SU-DHL-6 (cell line): Measurements from ENCODE around the gene GALNT11.

Experiments used
- H2AFZ ChIP-seq: fragments of 200-600 bp; sonication (generic); 2 replicates; pipeline ENCODE4 v1.6.1; 2014; ENCODE audit warnings: low read depth, mild to moderate bottlenecking, moderate library complexity, mixed read lengths, antibody characterized with exemption, low read length; ENCODE audit not compliant: severe bottlenecking
- H3F3A ChIP-seq: fragments of 200-600 bp; shearing (Covaris generic); 2 replicates; pipeline ENCODE4 v1.6.0; 2016; ENCODE audit warnings: antibody characterized with exemption, mild to moderate bottlenecking; ENCODE audit not compliant: insufficient read depth
- H3K27ac ChIP-seq: fragments of 200-600 bp; sonication (generic); 2 replicates; pipeline ENCODE4 v1.5.1; 2016; ENCODE audit warnings: low read depth, mild to moderate bottlenecking, low read length, moderate library complexity, mixed read lengths
- H3K27me3 ChIP-seq: fragments of 200-600 bp; sonication (generic), shearing (Covaris generic); 2 replicates; pipeline ENCODE4 v1.6.0; 2014; ENCODE audit warnings: mild to moderate bottlenecking, low read length
- H3K36me3 ChIP-seq: fragments of 200-600 bp; sonication (generic); 2 replicates; pipeline ENCODE4 v1.6.1; 2014; ENCODE audit warnings: mild to moderate bottlenecking, low read length, mixed read lengths
- H3K4me2 ChIP-seq: fragments of 300-600, 200-600 bp; shearing (Covaris generic), sonication (generic); 2 replicates; pipeline ENCODE4 v1.6.0; 2014; ENCODE audit warnings: low read length, low read depth, mild to moderate bottlenecking; ENCODE audit not compliant: poor library complexity, severe bottlenecking
- H3K4me3 ChIP-seq: fragments of 200-600 bp; sonication (generic); 2 replicates; pipeline ENCODE4 v1.5.1; 2014; ENCODE audit warnings: antibody characterized with exemption, low read length, mild to moderate bottlenecking, mixed read lengths; ENCODE audit not compliant: insufficient read depth, poor library complexity, severe bottlenecking
- H3K79me2 ChIP-seq: fragments of 200-600 bp; sonication (generic); 2 replicates; pipeline ENCODE4 v1.6.1; 2014; ENCODE audit warnings: mild to moderate bottlenecking, low read length, moderate library complexity; ENCODE audit not compliant: insufficient read depth
- H3K9ac ChIP-seq: fragments of 200-600 bp; sonication (generic); 2 replicates; pipeline ENCODE4 v1.7.0; 2014; ENCODE audit warnings: mild to moderate bottlenecking, low read length
- H3K9me2 ChIP-seq: fragments of 200-600 bp; sonication (generic); replicated peaks from 2 replicates; pipeline ENCODE4 v1.6.1; 2014; ENCODE audit warnings: low read length; ENCODE audit not compliant: insufficient read depth
- H3K9me3 ChIP-seq: fragments of 200-600 bp; sonication (generic); 2 replicates; pipeline ENCODE4 v1.6.1; 2014; ENCODE audit warnings: low read length, mixed read lengths; ENCODE audit not compliant: insufficient read depth
- H4K20me1 ChIP-seq: fragments of 200-600 bp; sonication (generic); 2 replicates; pipeline ENCODE4 v1.6.1; 2014; ENCODE audit warnings: low read depth, mild to moderate bottlenecking, antibody characterized with exemption, low read length, moderate library complexity, mixed read lengths
- EZH2phosphoT487 ChIP-seq: fragments of 200-600 bp; sonication (generic), shearing (Covaris generic); conservative IDR thresholded peaks from 2 replicates; pipeline ENCODE4 v1.6.1; 2018; ENCODE audit warnings: mild to moderate bottlenecking, antibody characterized with exemption, low read length, moderate library complexity, mixed read lengths
- TF ChIP-seq, protein P1 (sequence below): fragments of 200-600 bp; sonication (generic); IDR thresholded peaks from one replicate; pipeline ENCODE4 v1.5.1; 2017; ENCODE audit warnings: antibody characterized with exemption, mild to moderate bottlenecking, low read length, moderate library complexity; ENCODE audit not compliant: insufficient read depth, poor library complexity, severe bottlenecking

Gene GALNT11

DNA sequence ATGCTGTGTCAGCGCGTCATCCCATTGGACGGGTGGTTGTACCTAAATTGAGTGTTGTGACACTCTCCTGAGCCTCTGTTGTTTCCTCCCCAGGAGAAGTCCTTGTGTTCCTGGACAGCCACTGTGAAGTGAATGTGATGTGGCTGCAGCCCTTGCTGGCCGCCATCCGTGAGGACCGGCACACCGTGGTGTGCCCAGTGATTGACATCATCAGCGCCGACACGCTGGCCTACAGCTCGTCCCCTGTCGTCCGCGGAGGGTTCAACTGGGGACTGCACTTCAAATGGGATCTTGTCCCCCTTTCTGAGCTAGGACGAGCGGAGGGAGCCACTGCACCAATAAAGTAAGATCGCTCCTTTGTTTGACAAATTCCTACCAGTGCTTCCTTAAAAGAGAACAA is 82.5 kb downstream of the GALNT11 start:
- Histone ChIP-seq H3K79me2 (no peaks in the 10 kb centered on the region), H3K27me3 (no peaks in the 10 kb centered on the region), H3K9me3 (no peaks in the 10 kb centered on the region), H3K4me3 (no peak overlapping the region), H3K27ac (no peak overlapping the region), H4K20me1 (no peaks in the 10 kb centered on the region), H3K36me3 (no peaks in the 10 kb centered on the region), H3K9me2 (no peaks in the 10 kb centered on the region), H3F3A (no peaks in the 10 kb centered on the region), H3K4me2 (no peak overlapping the region), H2AFZ (no peak overlapping the region), H3K9ac (no peak overlapping the region)
- no peak for TF ChIP-seq EZH2phosphoT487
- TF ChIP-seq, protein P1, sequence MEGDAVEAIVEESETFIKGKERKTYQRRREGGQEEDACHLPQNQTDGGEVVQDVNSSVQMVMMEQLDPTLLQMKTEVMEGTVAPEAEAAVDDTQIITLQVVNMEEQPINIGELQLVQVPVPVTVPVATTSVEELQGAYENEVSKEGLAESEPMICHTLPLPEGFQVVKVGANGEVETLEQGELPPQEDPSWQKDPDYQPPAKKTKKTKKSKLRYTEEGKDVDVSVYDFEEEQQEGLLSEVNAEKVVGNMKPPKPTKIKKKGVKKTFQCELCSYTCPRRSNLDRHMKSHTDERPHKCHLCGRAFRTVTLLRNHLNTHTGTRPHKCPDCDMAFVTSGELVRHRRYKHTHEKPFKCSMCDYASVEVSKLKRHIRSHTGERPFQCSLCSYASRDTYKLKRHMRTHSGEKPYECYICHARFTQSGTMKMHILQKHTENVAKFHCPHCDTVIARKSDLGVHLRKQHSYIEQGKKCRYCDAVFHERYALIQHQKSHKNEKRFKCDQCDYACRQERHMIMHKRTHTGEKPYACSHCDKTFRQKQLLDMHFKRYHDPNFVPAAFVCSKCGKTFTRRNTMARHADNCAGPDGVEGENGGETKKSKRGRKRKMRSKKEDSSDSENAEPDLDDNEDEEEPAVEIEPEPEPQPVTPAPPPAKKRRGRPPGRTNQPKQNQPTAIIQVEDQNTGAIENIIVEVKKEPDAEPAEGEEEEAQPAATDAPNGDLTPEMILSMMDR, result no peak

- no peaks in the 10 kb centered on the region for H3K9me2 ChIP-seq
- no peaks in the 10 kb centered on the region for H3K36me3 ChIP-seq
- H3K9me3 ChIP-seq, result no peaks in the 10 kb centered on the region
- no peak overlapping the region for H3K9ac ChIP-seq
- H3K27ac ChIP-seq, result no peak overlapping the region
- no peak overlapping the region for H2AFZ ChIP-seq
- no peaks in the 10 kb centered on the region for H3K79me2 ChIP-seq
- no peaks in the 10 kb centered on the region for H4K20me1 ChIP-seq
- TF ChIP-seq, protein P1, result no peak
- TF ChIP-seq EZH2phosphoT487, result no peak
- H3F3A ChIP-seq, result no peaks in the 10 kb centered on the region
- H3K27me3 ChIP-seq, result no peaks in the 10 kb centered on the region
- H3K4me3 ChIP-seq, result no peak overlapping the region
- H3K4me2 ChIP-seq, result no peak overlapping the region
Measured at GRCh38 chr7:152108359-152108758, 82.9 kb downstream of the GALNT11 start.

DNA sequence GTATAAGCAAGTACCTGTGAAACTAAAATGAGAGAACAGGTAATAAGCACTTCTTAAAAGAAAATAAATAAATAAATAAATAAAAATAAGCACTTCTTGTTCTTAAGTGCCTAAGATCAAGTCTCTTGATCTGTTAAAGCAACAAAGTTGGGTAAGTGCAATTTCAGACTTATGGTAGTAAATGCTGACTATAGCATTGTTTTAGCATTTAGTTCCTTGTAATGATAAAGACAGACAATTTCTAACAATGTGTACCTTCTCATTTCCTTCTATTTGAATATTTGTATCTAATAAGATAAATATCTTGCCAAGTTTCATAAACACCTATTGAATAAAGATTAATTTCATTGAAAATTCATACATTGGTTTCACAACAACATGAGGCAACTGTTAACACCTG is 87.4 kb downstream of the GALNT11 start:
- Histone ChIP-seq H4K20me1 (no peaks in the 10 kb centered on the region), H3K4me3 (no peak overlapping the region), H3K79me2 (no peaks in the 10 kb centered on the region), H3K36me3 (no peaks in the 10 kb centered on the region; the same call in 1 of the 2 replicates), H3K4me2 (no peak overlapping the region), H3K9me2 (no peaks in the 10 kb centered on the region), H3K9ac (no peak overlapping the region), H3K9me3 (no peaks in the 10 kb centered on the region), H3K27ac (no peak overlapping the region), H3K27me3 (no peaks in the 10 kb centered on the region), H3F3A (no peaks in the 10 kb centered on the region), H2AFZ (no peak overlapping the region)
- TF ChIP-seq EZH2phosphoT487, result no peak
- TF ChIP-seq, protein P1, result no peak
